Transverse colon (tissue), 4 donors: ENCODE measurements around the gene ARHGEF26. TPM values are rescaled to one million over a fixed set of nuclear protein-coding genes. Genes with fewer than 3 reads are reported as not detected.

ENCODE experiments used
- DNase-seq: peaks from one replicate; pipeline ENCODE4 v3.0.0-alpha.2; 2019
- H3K27ac ChIP-seq, 4 donors: fragments of 200-600 bp; sonication (generic); 2 replicates each; pipeline ENCODE4 v1.5.1; 2016 to 2018; ENCODE audit warnings: inconsistent platforms in 4 of 4
- H3K27me3 ChIP-seq: fragments of 200-600 bp; sonication (generic); 2 replicates; pipeline ENCODE4 v1.5.1; 2017; ENCODE audit warnings: inconsistent platforms
- H3K36me3 ChIP-seq, 4 donors: fragments of 200-600 bp; sonication (generic); 2 replicates each; pipeline ENCODE4 v1.5.1; 2017 to 2019; ENCODE audit warnings: inconsistent platforms in 4 of 4
- H3K4me1 ChIP-seq, 4 donors: fragments of 200-600 bp; sonication (generic); 2 replicates each; pipeline ENCODE4 v1.5.1; 2017 to 2020; ENCODE audit warnings: inconsistent platforms in 4 of 4
- H3K4me3 ChIP-seq, 4 donors: fragments of 200-600 bp; sonication (generic); 1 replicate in 1 of 4; 2 replicates in 3 of 4; pipeline versions ENCODE4 v1.5.1 to v1.6.1; 2017 to 2019; ENCODE audit warnings: inconsistent platforms in 4 of 4
- H3K9me3 ChIP-seq, 2 donors: fragments of 200-600 bp; sonication (generic); 2 replicates each; pipeline ENCODE4 v1.5.1; 2017 to 2019; ENCODE audit warnings: inconsistent platforms in 2 of 2
- CTCF ChIP-seq, 5 experiments: fragments of 200-600 bp in 3 of 5; fragments of 450-650 bp in 2 of 5; sonication (generic) in 3 of 5; IDR thresholded peaks; 1 replicate in 2 of 5; 2 replicates in 3 of 5; pipeline ENCODE4 v1.5.1; 2016 to 2017; ENCODE audit warnings: antibody characterized with exemption in 5 of 5, inconsistent platforms in 3 of 5, mild to moderate bottlenecking in 2 of 5, moderate library complexity in 1 of 5
- EP300 ChIP-seq: sonication (generic); formaldehyde crosslinking; IDR thresholded peaks from one replicate; pipeline ENCODE4 v1.6.1; 2017; ENCODE audit warnings: antibody characterized with exemption, low read depth
- POLR2A ChIP-seq: fragments of 450-650 bp; IDR thresholded peaks from one replicate; pipeline ENCODE4 v1.6.1; 2016; ENCODE audit warnings: antibody characterized with exemption, mild to moderate bottlenecking, moderate library complexity
- POLR2AphosphoS5 ChIP-seq, 3 donors: sonication (generic); formaldehyde crosslinking; IDR thresholded peaks; one replicate each; pipeline ENCODE4 v1.6.1; 2016; ENCODE audit warnings: antibody characterized with exemption in 3 of 3
- WGBS, 2 donors: methylation state at CpG; one replicate each; pipeline ENCODE4 v1.1.5; 2018; ENCODE audit warnings: low coverage in 1 of 2; 5-methylcytosine and 5-hydroxymethylcytosine counted together
- in situ Hi-C, 4 donors: fragments of 200-750 bp; cut with MboI; loops; one replicate each; pipeline versions ENCODE4 v1.15.0 to v1.15.1; 2017; ENCODE audit warnings: low sequenced_read_pairs in 3 of 4, low pct_ligation_motif_present in 1 of 4, low pct_unique_long_range_greater_than_20kb in 1 of 4
- intact Hi-C: fragments of 100-400 bp; cut with DNase I; formaldehyde crosslinking; loops from one replicate; pipeline ENCODE4 v1.15.1; 2023; ENCODE audit warnings: low total_unique reads
- total RNA-seq, 4 donors: library from RNA; depleted of rRNA; stranded (reverse); fragments of >200 nt; gene quantifications; one replicate each; pipeline ENCODE4 v1.1.0, GENCODE V29; 2016

The ARHGEF26 gene
- total RNA-seq, 4 donors from 2014 or later, result 8.6 to 15.0 (median 13.2) TPM

DNA sequence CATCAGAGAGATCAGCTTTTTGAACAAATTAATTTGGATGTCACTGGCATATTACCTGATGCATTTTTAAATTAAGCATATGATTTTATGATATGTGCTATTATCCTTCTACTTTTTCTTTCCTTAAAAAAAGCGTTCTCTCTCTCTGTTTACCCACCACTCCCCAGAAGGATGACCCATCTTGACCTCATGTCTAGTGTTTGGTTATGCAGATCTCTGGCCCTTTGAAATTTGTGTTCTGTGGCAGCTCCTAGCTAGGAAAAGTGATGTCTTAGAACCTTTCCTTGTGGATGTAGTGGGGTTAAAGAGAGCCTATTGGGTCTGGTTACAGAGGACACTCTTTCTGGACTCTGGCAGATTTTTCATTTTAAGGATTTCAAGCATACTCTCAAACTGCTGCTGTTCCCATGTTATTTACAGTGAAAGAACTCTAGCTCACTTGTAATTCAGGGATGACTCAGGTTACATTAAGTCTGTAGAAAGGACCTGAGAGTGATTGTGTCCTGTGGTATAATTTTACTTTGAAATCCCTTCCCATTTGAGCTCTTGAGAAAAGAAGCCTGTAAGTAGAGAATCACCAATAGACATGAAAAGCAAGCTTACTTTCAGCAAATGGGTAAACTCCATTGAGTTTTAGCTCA lies 23.8 kb downstream of the ARHGEF26 start:
- Histone ChIP-seq H3K27ac (no peak overlapping the region), H3K4me1 (peaks cover 0 to 4% (median 3%) of the 10 kb centered on the region in 4 donors), H3K9me3 (no peaks in the 10 kb centered on the region), H3K4me3 (no peak overlapping the region), H3K36me3 (no peaks in the 10 kb centered on the region), H3K27me3 (no peaks in the 10 kb centered on the region)
- in situ Hi-C loops, result no loop called here
- TF ChIP-seq EP300 (no peak), CTCF (IDR thresholded peaks at IDR 0.05) (no peak), POLR2A (no peak), POLR2AphosphoS5 (IDR thresholded peaks at IDR 0.05) (no peak)
- intact Hi-C loops, result no loop called here
- no peak for DNase-seq
- WGBS, 2 donors, result 53% methylated on average over 1 of the region's 1 CpG; no CpG with 5 or more reads in 1 of the 2 donors

GRCh38 chr3:154148541-154148940 lies 27.4 kb downstream of the ARHGEF26 start:
- H3K36me3 ChIP-seq, result no peaks in the 10 kb centered on the region
- 86% methylated on average over 1 of the region's 1 CpG; no CpG with 5 or more reads in 1 of the 2 donors for WGBS, 2 donors
- TF ChIP-seq POLR2A, result no peak
- no peak for TF ChIP-seq EP300
- TF ChIP-seq POLR2AphosphoS5 (IDR thresholded peaks at IDR 0.05), result no peak
- TF ChIP-seq CTCF (IDR thresholded peaks at IDR 0.05), result no peak
- intact Hi-C loops (no loop called here), in situ Hi-C loops (no loop called here)
- H3K27me3 ChIP-seq, result no peaks in the 10 kb centered on the region
- H3K9me3 ChIP-seq, result no peaks in the 10 kb centered on the region
- no peak for DNase-seq
- H3K4me3 ChIP-seq, result no peak overlapping the region
- H3K4me1 ChIP-seq, result peaks cover 0 to 3% (median 0%) of the 10 kb centered on the region in 4 donors
- H3K27ac ChIP-seq, result no peak overlapping the region

GRCh38 chr3:154149286-154149685 lies 28.1 kb downstream of the ARHGEF26 start:
- Histone ChIP-seq H3K4me3 (no peak overlapping the region), H3K9me3 (no peaks in the 10 kb centered on the region), H3K4me1 (peaks cover 0 to 3% (median 0%) of the 10 kb centered on the region in 4 donors), H3K27me3 (no peaks in the 10 kb centered on the region), H3K36me3 (no peaks in the 10 kb centered on the region), H3K27ac (no peak overlapping the region)
- DNase-seq, result no peak
- in situ Hi-C loops (no loop called here), intact Hi-C loops (no loop called here)
- TF ChIP-seq POLR2A, result no peak
- TF ChIP-seq EP300, result no peak
- TF ChIP-seq POLR2AphosphoS5 (IDR thresholded peaks at IDR 0.05), result no peak
- no peak for TF ChIP-seq CTCF (IDR thresholded peaks at IDR 0.05)
- WGBS, 2 donors, result 90 to 91% methylated on average over 4 of the region's 4 CpGs

- intact Hi-C loops (no loop called here), in situ Hi-C loops (no loop called here)
- no peaks in the 10 kb centered on the region for H3K36me3 ChIP-seq
- 64 to 83% methylated on average over 1 of the region's 1 CpG for WGBS, 2 donors
- no peaks in the 10 kb centered on the region for H3K4me1 ChIP-seq
- H3K4me3 ChIP-seq, result no peak overlapping the region
- TF ChIP-seq EP300 (no peak), CTCF (IDR thresholded peaks at IDR 0.05) (no peak), POLR2A (no peak), POLR2AphosphoS5 (IDR thresholded peaks at IDR 0.05) (no peak)
- no peaks in the 10 kb centered on the region for H3K27me3 ChIP-seq
- H3K27ac ChIP-seq, result no peak overlapping the region
- H3K9me3 ChIP-seq, result no peaks in the 10 kb centered on the region
- DNase-seq, result no peak
These were observed 30.8 kb downstream of the ARHGEF26 start for GRCh38 chr3:154151969-154152368.
